ENCODE results near the gene OR10H5. TPM values are rescaled to one million over a fixed set of nuclear protein-coding genes. Genes with fewer than 3 reads are reported as not detected.

OR10H5 gene
- total and polyA plus RNA-seq, 2 donors (not counting 1 experiment from before 2014, with no cell fraction given), result not detected

- Mint-ChIP-seq H3K27ac (no peak overlapping the region), H3K27me3 (peaks cover 25% of the 10 kb centered on the region), H3K4me1 (no peaks in the 10 kb centered on the region), H3K9me3 (ENCODE audit: insufficient read depth) (no peaks in the 10 kb centered on the region), H3K4me3 (no peak overlapping the region)
- no peak overlapping the region for H3K4me2 ChIP-seq (replicated peaks; ENCODE audit: low read depth, low read length, poor library complexity, severe bottlenecking)
- H4K20me1 ChIP-seq (ENCODE audit: control insufficient read depth, insufficient read depth, low read length, poor library complexity, severe bottlenecking), result no peaks in the 10 kb centered on the region
- no peak for ATAC-seq (ENCODE audit: low read depth)
- DNase-seq, result no peak
- intact Hi-C loops (cut with micrococcal nuclease), result no loop called here
- peaks cover 0 to 12% (median 1%) of the 10 kb centered on the region in 4 experiments for H3K27me3 ChIP-seq (replicated peaks in 1 of 4; ENCODE audit: control extremely low read depth in 1 of 4, control insufficient read depth in 3 of 4, insufficient read depth in 4 of 4, low read length in 3 of 4)
- H3K4me1 ChIP-seq (ENCODE audit: control insufficient read depth in 2 of 2, insufficient read depth in 2 of 2, low read length in 2 of 2), result no peaks in the 10 kb centered on the region
- ChIA-PET CTCF (no interaction called here), POLR2A (no interaction called here)
- H3K4me3 ChIP-seq (ENCODE audit: control extremely low read depth in 1 of 5, extremely low read depth in 1 of 5, insufficient read depth in 1 of 5, low read depth in 2 of 5, low read length in 4 of 5), result no peak overlapping the region
- H3K36me3 ChIP-seq (replicated peaks in 1 of 2; ENCODE audit: control extremely low read depth in 1 of 2, control insufficient read depth in 1 of 2, extremely low read depth in 1 of 2, insufficient read depth in 2 of 2, low read length in 1 of 2), result no peaks in the 10 kb centered on the region
- H3K79me2 ChIP-seq (ENCODE audit: control insufficient read depth, insufficient read depth, low read length), result no peaks in the 10 kb centered on the region
- no peak overlapping the region for H2AFZ ChIP-seq (ENCODE audit: insufficient read depth, low read depth, low read length, poor library complexity, severe bottlenecking)
- no peak overlapping the region for H3K27ac ChIP-seq (ENCODE audit: low read length in 2 of 2)
- H3K9ac ChIP-seq (ENCODE audit: low read length), result no peak overlapping the region
- WGBS (ENCODE audit: insufficient coverage), result 55% methylated on average over 9 of the region's 10 CpGs
- TF ChIP-seq CTCF (IDR thresholded peaks at IDR 0.05) (no peak), EZH2 (IDR thresholded peaks at IDR 0.05; ENCODE audit: borderline replicate concordance, insufficient read depth, low read depth, low read length, poor library complexity, severe bottlenecking) (no peak)
- peaks cover 0 to 2% (median 0%) of the 10 kb centered on the region in 3 donors for H3K9me3 ChIP-seq (ENCODE audit: control extremely low read depth in 1 of 3, control insufficient read depth in 2 of 3, insufficient read depth in 1 of 3, low read length in 2 of 3)
Measured at GRCh38 chr19:15779756-15780476, 7.5 kb upstream of the OR10H5 start.

- POLR2A ChIA-PET, result no interaction called here
- H3K27me3 ChIP-seq (replicated peaks in 1 of 4; ENCODE audit: control extremely low read depth in 1 of 4, control insufficient read depth in 3 of 4, insufficient read depth in 4 of 4, low read length in 3 of 4), result peaks cover 0 to 12% (median under 1%) of the 10 kb centered on the region in 4 experiments
- H3K4me2 ChIP-seq (replicated peaks; ENCODE audit: low read depth, low read length, poor library complexity, severe bottlenecking), result no peak overlapping the region
- peaks cover 0 to 2% (median 0%) of the 10 kb centered on the region in 3 donors for H3K9me3 ChIP-seq (ENCODE audit: control extremely low read depth in 1 of 3, control insufficient read depth in 2 of 3, insufficient read depth in 1 of 3, low read length in 2 of 3)
- no peak overlapping the region for H3K9ac ChIP-seq (ENCODE audit: low read length)
- H2AFZ ChIP-seq (ENCODE audit: insufficient read depth, low read depth, low read length, poor library complexity, severe bottlenecking), result no peak overlapping the region
- no peak for DNase-seq
- H4K20me1 ChIP-seq (ENCODE audit: control insufficient read depth, insufficient read depth, low read length, poor library complexity, severe bottlenecking), result no peaks in the 10 kb centered on the region
- H3K36me3 ChIP-seq (replicated peaks in 1 of 2; ENCODE audit: control extremely low read depth in 1 of 2, control insufficient read depth in 1 of 2, extremely low read depth in 1 of 2, insufficient read depth in 2 of 2, low read length in 1 of 2), result no peaks in the 10 kb centered on the region
- H3K4me1 ChIP-seq (ENCODE audit: control insufficient read depth in 2 of 2, insufficient read depth in 2 of 2, low read length in 2 of 2), result no peaks in the 10 kb centered on the region
- WGBS (ENCODE audit: insufficient coverage), result 87% methylated on average over 7 of the region's 7 CpGs
- no peaks in the 10 kb centered on the region for H3K4me1 Mint-ChIP-seq
- peaks cover 16% of the 10 kb centered on the region for H3K27me3 Mint-ChIP-seq
- H3K9me3 Mint-ChIP-seq (ENCODE audit: insufficient read depth), result no peaks in the 10 kb centered on the region
- H3K27ac ChIP-seq (ENCODE audit: low read length in 2 of 2), result no peak overlapping the region
- no peak overlapping the region for H3K27ac Mint-ChIP-seq
- TF ChIP-seq CTCF (IDR thresholded peaks at IDR 0.05) (no peak), EZH2 (IDR thresholded peaks at IDR 0.05; ENCODE audit: borderline replicate concordance, insufficient read depth, low read depth, low read length, poor library complexity, severe bottlenecking) (no peak)
- CTCF ChIA-PET, result no interaction called here
- no peak overlapping the region for H3K4me3 ChIP-seq (ENCODE audit: control extremely low read depth in 1 of 5, extremely low read depth in 1 of 5, insufficient read depth in 1 of 5, low read depth in 2 of 5, low read length in 4 of 5)
- H3K79me2 ChIP-seq (ENCODE audit: control insufficient read depth, insufficient read depth, low read length), result no peaks in the 10 kb centered on the region
- intact Hi-C loops (cut with micrococcal nuclease), result no loop called here
- H3K4me3 Mint-ChIP-seq, result no peak overlapping the region
- ATAC-seq (ENCODE audit: low read depth), result no peak
Measured at GRCh38 chr19:15780610-15781418, 6.6 kb upstream of the OR10H5 start.
